ENCODE measurements around the gene SRSF8. TPM values are rescaled to one million over a fixed set of nuclear protein-coding genes. Genes with fewer than 3 reads are reported as not detected.

SRSF8 gene
- total and polyA plus RNA-seq, 2 of the 4 experiments (the other 2 are of a cell fraction), result 3.4 to 14.3 TPM

GRCh38 chr11:95108159-95108611 lies 41.5 kb downstream of the SRSF8 start:
- no peaks in the 10 kb centered on the region for H3K9me3 ChIP-seq (ENCODE audit: control insufficient read depth, insufficient read depth, low read length)
- 0 out of 4 replicates have a peak overlapping the region, but pooled peaks of 1 of the 2 experiments have one; percentile 5 for H4K8ac ChIP-seq (ENCODE audit: low read depth in 2 of 2, low read length in 2 of 2)
- no peaks in the 10 kb centered on the region for H4K20me1 ChIP-seq (ENCODE audit: insufficient read depth, low read length)
- H4K5ac ChIP-seq (ENCODE audit: low read depth, low read length), result no peak overlapping the region
- H2AFZ ChIP-seq (replicated peaks; ENCODE audit: low read length, poor library complexity), result peak overlapping the region; percentile 56
- H3K36me3 ChIP-seq (ENCODE audit: control insufficient read depth, insufficient read depth, low read length), result no peaks in the 10 kb centered on the region
- H2BK20ac ChIP-seq (ENCODE audit: low read depth, low read length), result no peak overlapping the region
- no peak overlapping the region for H2BK120ac ChIP-seq (ENCODE audit: low read depth, low read length)
- no peak overlapping the region for H4K91ac ChIP-seq (ENCODE audit: insufficient read depth, low read depth, low read length)
- H3K4me1 ChIP-seq (ENCODE audit: control insufficient read depth, insufficient read depth, low read length), result 0 out of 2 replicates have a peak, but pooled peaks cover 2% of the 10 kb centered on the region
- no peak overlapping the region for H3K14ac ChIP-seq (replicated peaks; ENCODE audit: low read depth, low read length)
- H3K56ac ChIP-seq (ENCODE audit: extremely low read depth, insufficient read depth, low read length), result no peak overlapping the region
- dilution Hi-C loops (cut with HindIII; ENCODE audit: low sequenced_read_pairs, unreplicated experiment) (no loop called here), in situ Hi-C loops (cut with MboI; ENCODE audit: low sequenced_read_pairs) (no loop called here), intact Hi-C loops (cut with micrococcal nuclease) (no loop called here)
- no peak overlapping the region for H3K23ac ChIP-seq (ENCODE audit: low read depth, low read length)
- H3K27me3 ChIP-seq (ENCODE audit: control insufficient read depth, insufficient read depth, low read length), result no peaks in the 10 kb centered on the region
- H3K27ac ChIP-seq (ENCODE audit: insufficient read depth, low read length), result no peak overlapping the region
- DNase-seq, result peak; percentile 34
- CTCF ChIA-PET, result interaction anchor here (0.5 kb wide), 1 partner anchor 817 kb away, joined by 3 read pairs; no protein-coding TSS in a partner anchor
- no peak overlapping the region for H3K4me3 ChIP-seq (ENCODE audit: insufficient read depth, low read depth, low read length)
- peak; percentile 44; the same call in 1 of the 2 replicates for ATAC-seq (ENCODE audit: low read depth)
- no peak overlapping the region for H3K4ac ChIP-seq (ENCODE audit: low read depth, low read length)
- no peaks in the 10 kb centered on the region; a peak in 1 of 4 replicates for H3K79me1 ChIP-seq (ENCODE audit: low read depth in 1 of 2, low read length in 2 of 2)
- no peaks in the 10 kb centered on the region for H3K9me1 ChIP-seq (ENCODE audit: insufficient read depth, low read length)
- TF ChIP-seq ELK1 (IDR thresholded peaks at IDR 0.05; ENCODE audit: borderline replicate concordance, low read depth, low read length) (no peak), USF2 (IDR thresholded peaks at IDR 0.05; ENCODE audit: low read depth, low read length) (no peak), FOS (IDR thresholded peaks at IDR 0.05; ENCODE audit: low read depth, low read length) (no peak), RFX5 (IDR thresholded peaks at IDR 0.05; ENCODE audit: low read depth, low read length) (no peak), POLR2A (IDR thresholded peaks at IDR 0.05; ENCODE audit: low read depth, low read length) (no peak), RCOR1 (IDR thresholded peaks at IDR 0.05; ENCODE audit: insufficient replicate concordance, low read length) (no peak), MAZ (IDR thresholded peaks at IDR 0.05; ENCODE audit: borderline replicate concordance, low read depth, low read length) (no peak), MAFK (IDR thresholded peaks at IDR 0.05; ENCODE audit: low read depth, low read length) (no peak), BHLHE40 (IDR thresholded peaks at IDR 0.05; ENCODE audit: low read depth, low read length) (no peak), CTCF (conservative IDR thresholded peaks at IDR 0.05; ENCODE audit: low read depth, low read length) (no peak), CEBPB (IDR thresholded peaks at IDR 0.05; ENCODE audit: low read depth, low read length) (no peak), MXI1 (IDR thresholded peaks at IDR 0.05; ENCODE audit: borderline replicate concordance, low read depth, low read length) (no peak), NFE2L2 (IDR thresholded peaks at IDR 0.05; ENCODE audit: low read depth, low read length) (no peak), SMC3 (IDR thresholded peaks at IDR 0.05; ENCODE audit: low read depth, low read length) (no peak), RAD21 (IDR thresholded peaks at IDR 0.05; ENCODE audit: low read length) (no peak), CHD1 (IDR thresholded peaks at IDR 0.05; ENCODE audit: low read depth, low read length) (no peak)
- H2BK5ac ChIP-seq (ENCODE audit: low read depth, low read length, poor library complexity, severe bottlenecking), result no peak overlapping the region
- H2AK5ac ChIP-seq (ENCODE audit: low read depth, low read length), result no peak overlapping the region
- no TSS peak for BruUV-seq (replicated peaks)
- no peak overlapping the region for H2BK15ac ChIP-seq (ENCODE audit: low read depth, low read length)
- no peak overlapping the region for H3K4me2 ChIP-seq (ENCODE audit: low read depth, low read length)
- POLR2A ChIA-PET (ENCODE audit: unreplicated experiment), result no interaction called here
- WGBS, 2 experiments (ENCODE audit: extremely low coverage in 2 of 2, insufficient read length in 1 of 2), result no CpG with 5 or more reads among the region's 9 CpGs
- H3K9ac ChIP-seq (ENCODE audit: low read depth, low read length), result no peak overlapping the region
- H2AK9ac ChIP-seq (replicated peaks; ENCODE audit: low read depth, low read length, poor library complexity), result no peak overlapping the region
- no peak overlapping the region for H3K18ac ChIP-seq (ENCODE audit: low read depth, low read length)
